NCI-H1105 (cell line): Measurements from ENCODE around the gene SFRP5.

ENCODE experiments used
- DNase-seq: peaks from one replicate; lab custom pipeline; 2025; lab: John Stamatoyannopoulos, UW

SFRP5 gene

DNA sequence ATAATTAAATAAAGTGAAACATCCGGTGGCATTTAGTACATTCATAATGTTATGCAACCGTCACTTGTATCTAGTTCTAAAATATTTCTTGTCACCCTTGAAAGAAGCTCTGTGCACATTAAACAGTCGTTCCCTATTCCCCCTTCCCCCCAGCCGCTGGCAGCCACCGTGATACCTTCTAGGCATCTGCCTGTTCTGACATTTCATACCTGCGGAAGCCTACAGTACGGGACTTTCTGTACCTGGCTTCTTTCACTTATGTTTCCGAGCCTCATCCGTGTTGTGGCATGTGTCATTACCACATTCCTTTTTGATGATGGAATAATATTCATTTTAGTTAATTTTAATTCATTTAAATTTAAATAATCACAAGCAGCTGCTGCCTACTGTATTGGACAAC lies 13.9 kb upstream of the SFRP5 start:
- DNase-seq, result no peak

DNA sequence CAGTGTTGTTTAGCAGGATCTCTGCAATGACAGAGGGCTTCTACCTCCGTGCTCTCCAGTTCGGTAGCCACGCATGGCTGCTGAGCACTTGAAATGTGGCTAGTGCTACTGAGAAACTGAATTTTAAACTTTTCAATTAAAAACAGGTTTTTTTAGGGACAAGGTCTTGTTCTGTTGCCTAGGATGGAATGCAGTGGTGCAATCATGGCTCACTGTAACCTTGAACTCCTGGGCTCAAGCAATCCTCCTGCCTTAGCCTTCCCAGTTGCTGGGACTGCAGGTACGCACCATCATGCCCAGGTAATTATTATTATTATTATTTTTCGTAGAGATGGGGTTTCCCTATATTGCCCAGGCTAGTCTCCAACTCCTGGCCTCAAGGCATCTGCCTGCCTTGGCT lies 13.4 kb upstream of the SFRP5 start:
- no peak for DNase-seq

DNA sequence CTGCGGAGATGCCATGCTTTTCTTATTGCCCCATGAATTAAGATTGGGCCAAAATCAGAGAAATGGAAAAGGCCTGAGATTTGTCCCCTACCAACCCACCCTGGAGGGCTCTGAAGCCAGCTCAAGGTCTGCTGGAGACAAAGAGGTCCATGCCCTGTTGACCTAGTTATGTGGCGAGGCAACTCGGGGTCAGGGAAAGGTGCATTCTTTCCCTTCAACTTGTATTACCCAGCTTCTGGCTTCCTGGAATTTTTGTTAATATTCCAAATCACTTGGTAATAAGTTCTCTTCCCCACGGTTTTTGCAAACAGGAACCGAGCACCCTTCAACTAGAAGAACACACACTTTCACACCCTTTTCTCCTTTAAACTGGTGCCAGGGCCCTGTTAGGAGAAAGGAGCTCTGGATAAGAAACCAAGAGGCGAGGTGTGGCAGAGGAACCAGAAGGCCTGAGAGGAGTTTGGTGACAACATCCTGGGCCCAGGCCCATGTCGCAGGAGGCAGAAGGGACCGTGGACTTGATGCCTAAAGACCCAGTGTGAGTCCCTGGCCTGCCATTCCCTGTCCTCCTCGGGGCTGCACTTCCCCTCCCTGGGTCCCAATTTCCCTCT lies 12.5 kb upstream of the SFRP5 start:
- DNase-seq, result no peak

DNA sequence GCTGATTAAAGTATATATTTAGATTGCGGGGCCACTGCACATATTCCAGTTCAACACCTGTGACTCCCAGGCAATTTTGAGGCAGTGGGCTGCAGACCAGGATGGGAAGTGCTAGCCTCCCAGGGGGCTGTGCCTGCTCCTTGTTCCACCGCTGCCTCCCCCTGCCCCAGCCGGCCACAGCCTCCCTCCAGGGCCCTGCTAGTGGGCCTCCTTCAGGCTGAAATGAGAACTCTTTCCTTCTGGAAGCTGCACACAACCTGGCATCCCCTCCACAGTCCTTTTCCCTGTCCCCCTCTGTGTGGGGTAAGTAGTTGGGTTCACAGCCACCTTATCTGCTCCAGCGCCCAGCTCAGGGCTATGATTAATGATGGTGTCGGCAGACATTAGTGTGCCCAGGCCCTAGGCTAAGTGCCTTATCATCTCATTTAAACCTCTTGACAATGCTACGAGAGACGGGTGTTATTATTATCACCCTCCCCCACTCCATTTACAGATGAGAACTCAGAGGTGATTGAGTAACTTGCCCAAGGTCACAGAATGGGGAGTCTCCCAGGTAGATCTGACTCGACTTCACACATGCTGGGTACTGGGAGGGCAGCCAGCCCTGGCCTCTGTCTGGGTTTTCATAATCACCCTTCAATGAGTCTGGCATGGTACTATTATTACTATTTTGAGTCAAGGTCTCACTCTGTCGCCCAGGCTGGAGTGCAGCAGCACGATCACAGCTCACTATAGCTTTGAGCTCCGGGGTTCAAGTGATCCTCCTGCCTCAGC lies 10.8 kb upstream of the SFRP5 start:
- DNase-seq, result no peak

DNA sequence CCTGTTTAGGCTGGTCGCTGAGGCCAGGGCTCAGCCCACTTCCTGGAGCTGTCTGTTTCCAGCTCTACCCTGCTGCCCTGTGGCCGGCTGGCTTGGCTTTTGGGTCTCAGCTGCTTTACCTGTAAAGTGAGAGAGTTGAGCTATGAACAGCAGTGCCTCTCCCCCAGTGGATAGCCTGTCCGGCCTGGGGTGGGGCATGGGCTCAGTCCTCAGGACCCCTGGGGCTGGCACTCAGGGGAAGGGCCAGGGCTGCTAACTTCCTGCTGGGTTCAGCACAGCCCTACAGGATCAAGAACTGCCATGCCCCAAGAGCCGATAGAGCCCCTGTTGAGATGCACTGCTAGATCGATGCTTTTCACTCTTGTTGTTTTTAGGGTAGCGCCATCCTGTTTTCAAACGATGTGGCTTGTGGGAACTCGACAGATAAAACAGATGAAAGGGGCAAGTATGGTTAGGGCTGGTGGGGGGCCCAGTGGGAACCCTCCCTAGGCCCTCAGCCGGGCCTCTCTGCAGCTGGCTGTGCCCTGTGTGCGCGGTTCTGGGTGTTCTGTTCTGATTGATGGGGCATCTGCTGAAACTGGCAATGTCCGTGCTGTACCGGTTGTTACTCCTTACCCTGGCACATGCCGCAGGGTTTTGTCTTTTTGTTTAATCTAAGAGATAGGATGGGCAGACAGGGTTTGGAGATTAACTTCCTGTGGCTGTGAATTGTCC lies 10.0 kb upstream of the SFRP5 start:
- DNase-seq, result no peak

DNA sequence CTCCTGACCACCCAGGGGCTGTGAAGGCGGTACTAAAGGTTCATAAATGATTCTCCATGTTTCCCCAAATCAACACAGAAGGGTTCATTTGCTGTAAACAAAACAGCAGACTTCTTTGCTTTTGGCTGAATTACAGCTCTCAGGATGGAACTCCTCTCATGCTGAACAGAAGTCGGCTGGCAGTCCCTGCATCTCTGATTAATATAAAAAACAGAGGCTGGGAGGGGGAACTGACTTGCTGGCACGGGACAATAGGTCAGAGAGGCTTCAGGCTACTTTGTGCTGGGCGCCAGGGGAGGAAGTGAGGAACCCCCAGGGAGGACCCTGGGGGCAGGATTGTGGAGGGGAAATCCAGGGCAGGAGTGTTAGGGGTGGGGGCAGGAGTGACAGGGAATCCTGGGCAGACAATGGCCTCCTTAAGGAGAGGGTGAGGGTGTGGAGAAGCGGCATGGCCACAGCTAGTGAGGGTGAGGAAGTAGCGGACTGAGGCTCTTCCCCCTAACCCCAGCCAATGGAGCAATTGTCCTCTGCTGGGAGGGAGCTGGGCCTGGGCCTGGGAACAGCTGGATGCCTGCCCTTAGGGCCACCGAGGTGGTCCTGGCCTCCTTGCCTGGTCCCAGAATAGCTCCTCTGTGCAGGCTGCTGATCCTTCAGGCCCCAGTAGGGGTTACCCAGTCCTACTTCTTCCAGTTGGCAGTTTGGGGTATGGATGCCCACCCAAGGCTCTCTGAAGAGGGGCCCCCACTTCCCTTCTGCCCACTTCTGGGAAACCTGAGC lies 9.2 kb upstream of the SFRP5 start:
- DNase-seq, result no peak

DNA sequence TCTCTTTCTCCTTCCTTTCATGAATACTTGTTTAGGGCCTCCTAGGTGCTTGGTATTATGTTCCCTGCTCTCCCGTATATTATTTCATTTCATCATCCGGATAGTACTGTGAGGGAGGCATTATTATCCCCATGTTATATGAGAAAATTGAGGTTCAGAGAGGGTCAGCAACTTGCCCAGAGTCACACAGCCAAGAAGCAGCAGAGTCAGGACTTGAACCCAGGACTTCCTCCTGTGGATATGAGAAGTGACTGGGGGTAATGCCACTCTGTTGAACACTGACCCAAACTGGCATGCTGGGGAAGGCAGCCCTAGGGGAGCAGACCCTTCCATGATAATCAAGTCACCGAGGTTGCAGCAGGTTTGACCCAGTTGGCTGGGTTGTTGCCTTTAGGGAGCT lies 8.2 kb upstream of the SFRP5 start:
- no peak for DNase-seq

DNA sequence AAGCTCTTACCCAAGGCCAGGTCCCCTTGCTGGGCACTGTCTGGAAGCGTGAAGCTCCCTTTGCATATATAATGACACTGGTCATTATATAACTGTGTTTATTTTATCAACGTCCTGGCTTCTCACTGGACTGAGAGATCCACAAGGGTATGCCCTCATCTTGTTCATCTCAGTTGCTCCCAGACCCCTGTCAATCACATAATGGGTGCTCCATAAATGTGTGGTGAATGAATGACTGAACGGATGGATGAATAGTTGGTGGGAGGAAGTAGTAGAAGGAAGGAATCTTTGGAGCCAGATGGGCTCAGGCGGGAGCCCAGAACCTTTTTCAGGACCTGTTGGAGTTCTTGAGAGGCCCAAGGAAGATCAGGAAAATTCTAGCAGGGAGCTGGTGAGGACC lies 7.7 kb upstream of the SFRP5 start:
- no peak for DNase-seq

DNA sequence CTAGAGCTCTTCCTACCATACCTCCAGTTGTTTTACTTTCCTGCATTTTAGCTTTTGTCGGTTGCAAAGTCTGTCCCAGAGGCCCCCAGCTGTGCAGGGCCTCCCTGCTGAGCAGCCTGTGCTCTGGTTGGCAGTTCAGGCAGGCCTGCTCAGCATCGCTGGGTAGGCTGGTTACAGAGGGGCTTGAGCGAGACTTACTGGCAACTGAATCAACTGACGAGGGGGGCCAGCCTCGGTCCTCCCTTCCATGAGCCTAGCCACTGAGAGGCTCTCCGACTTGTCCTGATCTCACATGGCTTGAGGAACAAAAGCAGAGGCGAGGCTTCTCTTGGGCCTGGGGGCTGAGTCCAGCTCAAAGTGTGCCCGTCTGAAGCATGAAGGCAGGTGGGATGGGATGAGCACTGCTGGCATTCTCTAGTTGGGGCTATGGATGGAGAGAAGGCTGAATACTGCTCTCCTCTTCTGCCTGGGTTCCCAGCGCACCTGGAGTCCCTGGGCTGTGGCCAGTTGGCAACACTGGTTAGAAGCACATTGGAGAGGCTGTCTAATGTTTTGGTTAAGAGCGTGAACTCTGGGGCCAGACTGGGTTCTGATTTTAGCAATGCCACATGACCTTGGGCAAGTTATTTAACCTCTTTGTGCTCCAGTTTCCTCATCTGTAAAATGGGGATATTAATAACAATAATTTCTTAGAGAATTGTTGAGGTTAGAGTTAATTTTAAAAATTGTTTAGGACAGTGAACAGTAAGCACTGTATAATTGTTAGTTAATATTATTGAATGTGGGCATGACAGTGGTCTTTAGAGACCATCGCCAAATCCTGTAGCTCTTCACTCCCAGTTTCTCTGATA lies 6.9 kb upstream of the SFRP5 start:
- no peak for DNase-seq

DNA sequence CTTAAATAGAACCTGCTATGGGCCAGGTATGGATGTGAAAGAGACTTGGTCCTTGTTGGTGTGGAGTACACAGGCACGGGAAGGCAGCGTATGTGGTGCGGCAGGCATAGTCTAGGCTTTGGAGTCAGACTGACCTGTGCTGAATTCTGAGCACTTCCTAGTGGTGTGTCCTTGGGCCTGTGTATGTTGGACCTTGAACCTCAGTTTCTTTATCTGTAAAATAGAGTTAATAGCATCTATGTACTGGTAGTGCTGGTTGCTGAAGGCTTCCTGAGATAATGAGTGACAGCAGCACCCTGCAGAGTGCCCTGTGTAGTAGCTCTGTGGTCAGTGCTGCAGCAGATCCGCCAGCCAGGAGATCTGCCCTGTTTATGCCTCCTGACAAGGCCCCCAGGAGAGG lies 5.3 kb upstream of the SFRP5 start:
- no peak for DNase-seq

DNA sequence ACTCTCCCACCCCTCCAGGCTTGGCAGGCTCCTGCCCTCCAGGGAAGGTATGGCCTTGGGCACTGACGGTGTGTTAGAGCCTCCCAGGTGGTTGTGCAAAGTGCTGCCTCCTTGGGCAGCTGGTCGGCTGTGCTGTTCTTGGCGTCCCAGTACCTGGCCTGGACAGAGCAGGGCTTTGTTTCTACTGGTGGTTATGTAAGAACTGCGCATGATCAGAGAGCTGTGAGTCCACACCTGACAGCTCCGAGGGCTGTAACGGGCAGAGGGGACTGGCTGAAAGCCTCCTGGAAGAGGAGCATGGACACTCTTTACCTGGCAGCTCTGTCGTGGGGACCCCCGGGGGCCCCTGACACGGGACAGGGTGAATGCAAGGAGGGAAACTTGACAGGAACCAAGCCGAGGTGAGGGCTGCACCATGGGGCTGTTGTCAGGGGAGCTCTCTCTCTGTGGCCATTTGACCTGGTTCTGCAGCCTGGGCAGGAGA lies 3.1 kb upstream of the SFRP5 start:
- DNase-seq, result no peak

DNA sequence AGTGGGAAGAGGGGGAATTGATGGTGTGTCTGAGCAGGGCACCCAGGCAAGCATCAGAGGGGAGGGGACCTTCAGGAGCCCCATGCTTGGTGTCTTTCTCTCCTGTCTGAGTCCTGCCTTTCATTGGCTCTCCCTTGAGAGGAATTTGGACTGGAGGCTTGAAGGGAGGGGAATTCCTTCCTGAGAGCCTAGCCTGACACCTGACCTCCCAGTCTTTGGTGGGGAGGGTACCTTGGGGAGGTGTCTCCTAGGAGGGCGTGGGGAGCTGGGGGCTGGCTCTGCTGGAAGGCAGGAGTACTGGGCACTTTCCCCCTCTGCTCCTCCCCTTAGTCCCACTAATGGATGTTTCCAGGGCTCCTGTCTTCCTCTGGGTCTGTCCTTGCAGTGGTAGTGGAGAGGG lies 1.3 kb upstream of the SFRP5 start:
- no peak for DNase-seq

DNA sequence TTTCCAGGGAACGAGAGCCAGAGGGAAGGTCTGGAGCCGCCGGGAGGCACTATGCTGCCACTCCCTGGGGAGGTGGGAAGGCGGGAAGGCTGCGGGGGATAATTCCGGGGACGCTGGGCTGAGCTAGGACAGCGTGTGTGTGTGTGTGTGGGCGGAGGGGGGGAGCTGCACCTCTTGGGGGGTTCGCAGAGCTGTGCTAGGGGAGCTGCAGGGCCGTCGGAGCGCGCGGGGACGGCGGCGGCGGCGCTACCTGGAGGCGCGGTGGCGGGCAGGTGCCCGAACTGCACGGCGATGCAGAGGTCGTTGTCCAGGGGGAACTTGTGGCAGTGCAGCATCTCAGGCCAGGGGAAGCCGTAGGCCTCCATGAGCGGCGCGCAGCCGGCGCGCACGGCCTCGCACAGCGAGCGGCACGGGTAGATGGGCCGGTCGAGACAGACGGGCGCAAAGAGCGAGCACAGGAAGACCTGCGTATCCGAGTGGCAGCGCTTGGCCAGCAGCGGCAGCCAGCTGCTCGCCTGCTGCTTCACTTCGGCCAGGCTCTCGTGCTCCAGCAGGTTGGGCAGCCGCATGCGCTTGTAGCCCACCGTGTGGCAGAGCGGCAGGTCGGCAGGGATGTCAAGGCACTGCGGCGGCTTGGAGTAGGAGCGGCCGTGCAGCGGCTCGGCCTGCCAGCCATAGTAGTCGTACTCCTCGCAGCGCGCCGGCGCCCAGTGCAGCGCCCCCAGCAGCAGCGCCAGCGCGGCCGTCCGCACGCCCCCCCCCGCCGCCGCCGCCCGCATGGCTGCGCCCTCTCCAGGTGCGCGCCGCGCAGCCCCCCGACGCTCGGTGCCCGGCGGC lies 526 bp downstream of the SFRP5 start:
- no peak for DNase-seq

DNA sequence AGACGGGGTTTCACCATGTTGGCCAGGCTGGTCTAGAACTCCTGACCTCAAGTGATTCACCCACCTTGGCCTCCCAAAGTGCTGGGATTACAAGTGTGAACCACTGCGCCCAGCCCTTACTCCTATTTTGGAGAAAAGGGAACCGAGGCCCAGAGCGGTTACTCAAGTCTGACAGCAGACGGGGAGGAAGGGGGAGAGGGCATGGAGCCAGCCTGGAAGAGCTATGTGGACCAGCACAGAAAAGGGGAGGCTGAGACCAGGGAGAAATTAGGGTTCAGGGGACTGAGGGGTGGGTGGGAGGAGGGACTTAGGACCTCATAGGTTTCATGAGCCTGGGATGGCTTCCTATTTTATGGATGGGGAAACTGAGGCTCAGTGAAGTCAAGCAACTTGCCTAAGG lies 1.5 kb downstream of the SFRP5 start:
- no peak for DNase-seq

DNA sequence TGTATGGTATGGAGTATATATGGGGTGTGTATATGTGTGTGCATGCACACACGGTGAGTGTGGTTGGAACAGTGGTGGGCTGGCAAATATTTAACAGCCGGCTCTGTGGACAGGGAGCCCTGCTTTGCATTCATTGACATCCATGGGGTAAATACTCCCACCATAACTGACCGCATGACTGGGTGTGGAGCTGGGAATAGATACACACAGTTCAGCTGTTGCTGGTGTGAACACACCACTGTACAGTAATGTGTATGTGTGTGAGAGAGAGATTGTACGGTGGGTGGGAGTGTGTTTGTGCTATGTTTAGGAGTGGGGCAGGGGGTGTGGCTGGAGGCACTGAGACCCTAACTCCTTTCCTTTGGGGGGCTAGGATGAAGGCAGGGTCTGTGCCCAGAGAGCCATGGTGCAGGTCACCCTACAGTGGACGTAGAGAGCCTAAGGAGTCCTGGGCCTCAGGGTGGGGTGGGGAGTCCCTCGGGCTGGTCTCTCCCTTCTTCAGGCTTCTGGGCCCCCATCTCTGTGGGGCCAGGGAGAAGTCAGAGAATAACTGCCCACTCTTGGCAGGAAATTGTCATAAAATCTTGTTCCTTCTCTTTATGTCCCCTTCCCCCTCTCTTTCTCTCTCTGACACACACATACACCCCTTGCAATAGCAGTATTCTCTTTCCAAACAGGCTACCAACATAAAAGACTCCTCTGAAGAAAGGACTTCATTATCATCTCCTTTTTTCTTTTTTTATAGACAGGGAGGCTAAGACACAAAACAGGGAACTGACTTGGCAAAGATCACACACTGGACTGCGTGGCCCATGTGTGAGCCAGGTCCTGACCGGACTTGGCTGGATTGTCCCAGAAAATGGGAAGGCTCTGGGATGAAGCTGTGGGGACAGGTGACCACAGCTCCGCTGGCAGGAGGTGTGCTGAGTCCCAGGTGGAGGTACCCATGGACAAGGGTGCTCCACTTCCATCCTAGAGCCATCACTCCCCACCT lies 3.2 kb downstream of the SFRP5 start:
- DNase-seq, result no peak

DNA sequence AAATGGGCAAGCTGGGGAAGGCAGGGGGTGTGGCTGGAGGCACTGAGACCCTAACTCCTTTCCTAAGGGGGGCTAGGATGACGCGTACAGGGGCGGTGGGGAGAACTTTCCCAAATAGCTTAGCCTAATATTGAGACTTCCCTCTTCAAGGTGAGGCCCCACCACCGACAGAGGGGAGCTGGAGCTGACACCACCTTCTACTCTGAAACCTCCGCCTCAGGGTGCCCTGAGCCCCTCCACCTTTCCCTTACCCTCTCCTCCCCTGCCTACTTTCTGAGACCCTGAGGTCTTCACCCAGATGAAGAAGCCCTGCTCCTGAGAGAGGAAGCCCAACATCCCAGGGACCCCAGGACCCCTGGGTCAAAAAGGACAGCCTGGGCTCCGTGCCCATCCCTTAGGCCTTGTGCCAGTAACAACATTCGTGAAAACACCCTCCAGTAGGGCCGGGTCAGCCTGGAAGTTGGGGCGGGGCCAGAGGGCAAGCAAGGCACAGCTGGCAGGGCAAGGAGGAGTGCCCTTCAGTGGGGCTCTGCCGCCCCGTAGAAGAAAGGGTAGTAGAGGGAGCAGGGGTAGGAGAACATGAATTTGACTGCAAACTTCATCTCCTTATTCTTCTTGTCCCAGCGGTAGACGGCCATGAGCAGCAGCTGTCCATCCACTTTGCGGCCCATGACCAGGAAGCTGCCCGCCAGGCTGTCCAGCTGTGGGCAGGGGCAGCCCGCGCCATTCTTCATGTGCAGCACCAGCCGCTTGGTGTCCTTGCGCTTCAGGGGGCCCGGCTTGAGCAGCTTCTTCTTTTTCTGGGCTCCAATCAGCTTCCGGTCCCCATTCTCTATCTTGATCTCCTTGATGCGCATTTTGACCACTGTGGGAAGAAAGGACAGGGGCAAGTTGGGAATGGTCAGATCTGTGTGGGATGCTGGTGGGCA lies 4.5 kb downstream of the SFRP5 start:
- DNase-seq, result no peak

DNA sequence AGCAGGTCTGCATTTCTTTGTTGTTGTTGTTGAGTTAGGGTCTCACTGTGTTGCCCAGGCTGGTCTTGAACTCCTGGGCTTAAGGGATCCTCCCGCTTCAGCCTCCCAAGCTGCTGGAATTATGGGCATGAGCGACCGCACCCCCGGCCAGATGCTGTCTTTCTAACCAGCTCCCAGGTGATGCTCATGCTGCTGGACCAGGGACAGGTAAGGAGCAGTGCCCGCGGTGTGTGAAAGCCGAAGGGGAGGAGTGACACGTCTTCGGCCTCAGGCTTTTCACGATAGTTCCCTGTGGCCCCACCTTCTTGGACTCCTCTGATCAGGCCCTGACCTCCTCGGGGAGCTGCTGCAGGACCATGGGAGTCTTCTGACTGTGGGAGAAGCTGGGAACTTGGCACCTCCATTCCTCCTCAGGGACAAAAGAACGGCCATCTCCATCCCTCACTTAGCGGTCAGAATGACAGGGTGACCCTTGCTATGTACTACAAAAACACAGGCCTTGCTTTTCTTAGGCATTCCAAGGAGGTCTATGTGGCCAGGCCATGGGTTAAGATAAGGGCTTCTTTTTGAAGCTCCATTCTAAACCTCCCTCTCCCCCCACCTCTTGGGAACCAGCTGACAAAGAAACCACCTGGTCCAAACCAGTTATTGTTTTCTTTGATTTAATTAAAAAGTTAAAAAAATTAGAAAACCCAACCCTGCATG lies 5.5 kb downstream of the SFRP5 start:
- DNase-seq, result no peak

DNA sequence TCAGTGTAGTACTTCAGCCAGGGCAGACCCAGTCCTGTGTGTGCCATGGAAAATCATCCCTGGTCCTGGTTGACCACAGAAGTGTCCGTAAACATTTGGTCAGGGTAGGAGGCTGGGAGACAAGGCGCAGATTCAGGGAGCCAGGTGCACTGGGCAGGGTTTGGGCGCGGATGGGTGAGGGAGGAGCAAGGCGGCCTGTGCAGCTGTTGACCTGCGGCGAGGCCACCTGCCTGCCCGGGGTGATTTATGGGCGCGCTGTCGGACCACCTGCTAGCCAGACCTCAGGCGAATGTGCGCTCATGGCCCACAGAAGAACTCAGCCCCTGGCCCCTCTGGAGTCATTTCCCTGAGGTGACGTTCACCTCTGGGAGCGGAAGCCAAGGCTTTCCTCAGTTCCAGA lies 6.6 kb downstream of the SFRP5 start:
- DNase-seq, result no peak
